Caco-2 (cell line): ENCODE data around the gene DOCK6. TPM values are rescaled to one million over a fixed set of nuclear protein-coding genes. Genes with fewer than 3 reads are reported as not detected.

Experiments used
- BruUV-seq: library from RNA; stranded (reverse); fragments of 400-500 nt; replicated peaks from 2 replicates; lab custom pipeline; 2021; lab: Mats Ljungman, UMichigan
- CTCF ChIA-PET: fragments of 300-600 bp; sonication (Branson Sonifier 250); formaldehyde crosslinking; loops from one replicate; lab custom pipeline; 2022; ENCODE audit warnings: antibody characterized with exemption; lab: Charles Lee
- POLR2A ChIA-PET: fragments of 300-600 bp; sonication (Branson Sonifier 250); formaldehyde crosslinking; loops from one replicate; lab custom pipeline; 2022; ENCODE audit warnings: antibody characterized with exemption; lab: Charles Lee
- DNase-seq, 2 experiments: peaks; one replicate each; pipeline versions ENCODE4 v3.0.0 to v3.0.0-alpha.2; 2020 to 2022
- H3K27me3 ChIP-seq: replicated peaks from 2 replicates; pipeline ENCODE4 v1.6.0; 2011; ENCODE audit warnings: low read length; ENCODE audit not compliant: control insufficient read depth, insufficient read depth
- H3K36me3 ChIP-seq: 2 replicates; pipeline ENCODE4 v1.5.1; 2011; ENCODE audit warnings: low read length; ENCODE audit not compliant: control insufficient read depth, insufficient read depth
- H3K4me1 ChIP-seq: fragments of 250-450 bp; sonication (Bioruptor Pico); 2 replicates; pipeline ENCODE4 v1.5.1; 2020; ENCODE audit warnings: mild to moderate bottlenecking
- H3K4me3 ChIP-seq: 2 replicates; pipeline ENCODE4 v1.5.1; 2011; ENCODE audit warnings: low read depth, mild to moderate bottlenecking, control low read depth, low read length
- H3K9me3 ChIP-seq: fragments of 250-450 bp; sonication (Bioruptor Pico); 2 replicates; pipeline ENCODE4 v1.5.1; 2020; ENCODE audit warnings: mild to moderate bottlenecking, moderate library complexity
- H3K27ac Mint-ChIP-seq: one replicate; pipeline ENCODE4 v1.8.0; 2022; ENCODE audit warnings: mixed read lengths; ENCODE audit not compliant: unreplicated experiment
- H3K27me3 Mint-ChIP-seq: one replicate; pipeline ENCODE4 v1.8.0; 2022; ENCODE audit warnings: mixed read lengths; ENCODE audit not compliant: insufficient read depth, unreplicated experiment
- H3K36me3 Mint-ChIP-seq: one replicate; pipeline ENCODE4 v1.8.0; 2022; ENCODE audit warnings: mild to moderate bottlenecking, mixed read lengths; ENCODE audit not compliant: insufficient read depth, unreplicated experiment
- H3K4me1 Mint-ChIP-seq: one replicate; pipeline ENCODE4 v1.8.0; 2022; ENCODE audit warnings: low read depth, mixed read lengths; ENCODE audit not compliant: unreplicated experiment
- H3K4me3 Mint-ChIP-seq: one replicate; pipeline ENCODE4 v1.8.0; 2022; ENCODE audit warnings: mild to moderate bottlenecking, moderate library complexity, mixed read lengths; ENCODE audit not compliant: unreplicated experiment
- H3K9me3 Mint-ChIP-seq: one replicate; pipeline ENCODE4 v1.8.0; 2022; ENCODE audit warnings: mixed read lengths; ENCODE audit not compliant: unreplicated experiment
- intact Hi-C: fragments of 100-400 bp; cut with micrococcal nuclease; formaldehyde crosslinking; loops from one replicate; pipeline ENCODE4 v1.10.0; 2022; ENCODE audit not compliant: unreplicated experiment
- total RNA-seq: library from RNA; stranded (reverse); gene quantifications from 2 replicates; pipeline ENCODE4 v1.2.3, GENCODE V29; 2022
- TF ChIP-seq, protein P1 (sequence below), 2 experiments: fragments of 200-600 bp in 1 of 2; IDR thresholded peaks; 1 replicate in 1 of 2; 2 replicates in 1 of 2; pipeline versions ENCODE4 v1.5.1 to v1.8.0; 2011 to 2022; ENCODE audit warnings: antibody characterized with exemption in 1 of 2, control low read depth in 1 of 2, inconsistent platforms in 1 of 2, low read depth in 1 of 2, low read length in 1 of 2, mild to moderate bottlenecking in 1 of 2, moderate library complexity in 1 of 2; ENCODE audit not compliant: insufficient read depth in 1 of 2, severe bottlenecking in 1 of 2, unreplicated experiment in 1 of 2

Gene DOCK6
- total RNA-seq, 1 experiment from 2014 or later: 84.1 TPM

DNA sequence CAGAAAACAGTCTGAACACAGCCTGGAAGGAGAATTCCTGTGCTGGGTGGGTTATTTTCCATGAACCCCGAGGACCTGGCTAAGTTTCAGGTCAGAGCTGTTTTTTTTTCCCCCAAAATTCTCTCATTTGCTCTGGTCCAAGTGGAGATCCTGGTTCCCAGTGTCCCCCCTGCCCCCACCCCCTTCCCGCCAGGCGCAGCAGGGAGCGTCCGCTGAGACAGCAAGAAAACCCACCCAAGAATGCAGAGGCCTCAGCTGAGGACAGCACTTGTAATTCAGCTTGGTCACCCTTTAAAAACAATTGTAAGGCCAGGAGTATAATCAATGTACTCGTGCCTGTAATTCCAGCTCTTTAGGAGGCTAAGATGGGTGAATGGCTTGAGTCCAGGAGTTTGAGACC lies 22.2 kb upstream of the DOCK6 start:
- intact Hi-C loops: no loop called here
- no peak overlapping the region for H3K4me3 Mint-ChIP-seq

DNA sequence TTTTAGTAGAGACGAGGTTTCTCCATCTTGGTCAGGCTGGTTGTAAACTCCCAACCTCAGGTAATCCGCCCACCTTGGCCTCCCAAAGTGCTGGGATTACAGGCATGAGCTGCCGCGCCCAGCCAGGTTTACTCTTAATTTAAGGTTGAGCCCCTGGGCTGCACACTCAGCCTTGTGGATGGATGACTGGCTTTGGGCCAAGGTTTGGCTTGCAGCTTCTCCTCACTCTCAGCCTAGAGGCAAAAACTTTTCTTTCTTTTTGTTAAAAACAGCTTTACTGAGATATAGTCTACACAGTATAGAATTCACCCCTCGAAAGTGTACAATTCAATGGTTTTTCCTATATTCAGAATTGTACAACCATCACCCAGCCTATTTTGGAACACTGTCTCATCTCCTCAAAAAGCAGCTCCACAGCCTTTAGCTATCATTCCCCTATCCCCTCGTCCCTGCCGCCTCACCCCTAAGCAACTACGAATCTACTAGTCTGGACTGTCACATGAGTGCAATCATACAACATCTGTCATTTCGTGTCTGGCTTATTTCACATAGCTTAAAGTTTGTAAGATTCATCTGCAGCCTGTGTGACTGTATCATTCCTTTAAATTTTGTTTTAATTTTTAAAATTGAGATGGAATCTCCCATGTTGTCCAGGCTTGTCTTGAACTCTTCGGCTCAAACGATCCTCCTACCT lies 19.2 kb upstream of the DOCK6 start:
- Mint-ChIP-seq H3K4me3 (no peak overlapping the region), H3K36me3 (no peaks in the 10 kb centered on the region), H3K9me3 (no peaks in the 10 kb centered on the region), H3K4me1 (peaks cover 13% of the 10 kb centered on the region), H3K27ac (no peak overlapping the region), H3K27me3 (no peaks in the 10 kb centered on the region)
- POLR2A ChIA-PET: no interaction called here
- no peaks in the 10 kb centered on the region for H3K9me3 ChIP-seq
- 0 out of 2 replicates have a peak, but pooled peaks cover 7% of the 10 kb centered on the region for H3K4me1 ChIP-seq
- intact Hi-C loops: no loop called here
- BruUV-seq: no TSS peak
- no peaks in the 10 kb centered on the region for H3K36me3 ChIP-seq
- DNase-seq: no peak
- H3K4me3 ChIP-seq: no peak overlapping the region
- TF ChIP-seq, protein P1, sequence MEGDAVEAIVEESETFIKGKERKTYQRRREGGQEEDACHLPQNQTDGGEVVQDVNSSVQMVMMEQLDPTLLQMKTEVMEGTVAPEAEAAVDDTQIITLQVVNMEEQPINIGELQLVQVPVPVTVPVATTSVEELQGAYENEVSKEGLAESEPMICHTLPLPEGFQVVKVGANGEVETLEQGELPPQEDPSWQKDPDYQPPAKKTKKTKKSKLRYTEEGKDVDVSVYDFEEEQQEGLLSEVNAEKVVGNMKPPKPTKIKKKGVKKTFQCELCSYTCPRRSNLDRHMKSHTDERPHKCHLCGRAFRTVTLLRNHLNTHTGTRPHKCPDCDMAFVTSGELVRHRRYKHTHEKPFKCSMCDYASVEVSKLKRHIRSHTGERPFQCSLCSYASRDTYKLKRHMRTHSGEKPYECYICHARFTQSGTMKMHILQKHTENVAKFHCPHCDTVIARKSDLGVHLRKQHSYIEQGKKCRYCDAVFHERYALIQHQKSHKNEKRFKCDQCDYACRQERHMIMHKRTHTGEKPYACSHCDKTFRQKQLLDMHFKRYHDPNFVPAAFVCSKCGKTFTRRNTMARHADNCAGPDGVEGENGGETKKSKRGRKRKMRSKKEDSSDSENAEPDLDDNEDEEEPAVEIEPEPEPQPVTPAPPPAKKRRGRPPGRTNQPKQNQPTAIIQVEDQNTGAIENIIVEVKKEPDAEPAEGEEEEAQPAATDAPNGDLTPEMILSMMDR (IDR thresholded peaks at IDR 0.05; ENCODE audit: insufficient read depth in 1 of 2, low read depth in 1 of 2, low read length in 1 of 2, severe bottlenecking in 1 of 2, unreplicated experiment in 1 of 2): no peak
- CTCF ChIA-PET: no interaction called here
- H3K27me3 ChIP-seq: no peaks in the 10 kb centered on the region

More for the DNA sequence above, 22.2 kb upstream of the DOCK6 start:
- Histone ChIP-seq H3K4me3 (no peak overlapping the region), H3K36me3 (no peaks in the 10 kb centered on the region), H3K4me1 (no peaks in the 10 kb centered on the region), H3K27me3 (no peaks in the 10 kb centered on the region), H3K9me3 (no peaks in the 10 kb centered on the region)
- TF ChIP-seq, protein P1 (IDR thresholded peaks at IDR 0.05; ENCODE audit: insufficient read depth in 1 of 2, low read depth in 1 of 2, low read length in 1 of 2, severe bottlenecking in 1 of 2, unreplicated experiment in 1 of 2): no peak
- no peak for DNase-seq
- no TSS peak for BruUV-seq
- ChIA-PET CTCF (no interaction called here), POLR2A (interaction anchor here (0.5 kb wide), 1 partner anchor 41 kb away, joined by 9 read pairs; no protein-coding TSS in a partner anchor)
- Mint-ChIP-seq H3K4me1 (peaks cover 4% of the 10 kb centered on the region), H3K27me3 (no peaks in the 10 kb centered on the region), H3K9me3 (no peaks in the 10 kb centered on the region), H3K27ac (no peak overlapping the region), H3K36me3 (no peaks in the 10 kb centered on the region)

DNA sequence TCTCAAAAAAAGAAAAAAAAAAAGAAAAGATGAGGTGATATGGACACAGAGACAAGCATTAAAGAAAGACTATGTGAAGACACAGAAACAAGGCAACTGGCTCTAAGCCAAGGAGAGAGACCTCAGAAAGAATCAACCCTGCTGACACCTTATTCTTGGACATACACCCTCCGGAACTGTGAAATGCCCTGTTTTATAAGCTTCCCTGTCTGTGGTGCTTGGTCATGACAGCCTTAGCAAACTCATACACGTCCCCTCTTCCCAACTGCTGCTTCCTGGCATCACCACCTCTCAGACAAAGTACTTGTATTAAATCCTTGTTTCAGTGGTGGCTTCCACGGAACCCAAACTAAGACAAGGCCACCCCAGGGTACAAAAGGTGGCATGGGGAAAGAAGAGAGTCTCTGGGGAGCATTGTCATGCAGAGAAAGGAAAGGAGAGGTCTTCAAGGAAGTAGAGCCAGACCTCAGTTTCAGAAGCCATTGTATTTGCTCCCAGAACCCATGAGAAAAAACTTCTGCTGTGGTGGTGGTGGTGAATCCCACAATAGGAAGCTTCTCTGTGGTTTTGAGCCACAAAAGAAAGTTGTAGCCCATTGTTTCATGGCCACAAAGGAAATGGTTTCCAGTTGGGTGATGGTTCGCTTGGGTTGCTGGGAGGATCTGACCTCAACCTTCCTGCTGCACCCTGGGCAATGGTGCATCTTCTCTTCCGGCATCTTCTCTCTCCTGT lies 17.3 kb upstream of the DOCK6 start:
- peaks cover 17% of the 10 kb centered on the region for H3K4me1 ChIP-seq

More for the DNA sequence above, 17.3 kb upstream of the DOCK6 start:
- Mint-ChIP-seq H3K27ac (no peak overlapping the region), H3K4me3 (no peak overlapping the region), H3K36me3 (peaks cover 6% of the 10 kb centered on the region), H3K27me3 (no peaks in the 10 kb centered on the region), H3K4me1 (peaks cover 20% of the 10 kb centered on the region), H3K9me3 (no peaks in the 10 kb centered on the region)
- Histone ChIP-seq H3K9me3 (no peaks in the 10 kb centered on the region), H3K36me3 (no peaks in the 10 kb centered on the region), H3K4me3 (no peak overlapping the region), H3K27me3 (no peaks in the 10 kb centered on the region)
- no peak for DNase-seq
- intact Hi-C loops: no loop called here
- ChIA-PET CTCF (interaction anchor here (0.8 to 1.5 kb wide), 2 partner anchors 14 to 103 kb away, joined by 3 to 10 read pairs; no protein-coding TSS in a partner anchor), POLR2A (interaction anchor here (0.7 kb wide), 1 partner anchor 1220 kb away, joined by 7 read pairs; no protein-coding TSS in a partner anchor)
- BruUV-seq: no TSS peak
- TF ChIP-seq, protein P1 (IDR thresholded peaks at IDR 0.05; ENCODE audit: insufficient read depth in 1 of 2, low read depth in 1 of 2, low read length in 1 of 2, severe bottlenecking in 1 of 2, unreplicated experiment in 1 of 2): no peak
